HG03097 (cell line): Measurements from ENCODE around the gene CCDC141.

Experiments used
- ATAC-seq: cut with Tn5 transposase; IDR thresholded peaks from one replicate; pipeline ENCODE4 v1.9.1; 2021; ENCODE audit not compliant: unreplicated experiment, low FRiP score

The CCDC141 gene

GRCh38 chr2:178980815-178981214, 69.1 kb downstream of the CCDC141 start:
- no peak for ATAC-seq

GRCh38 chr2:178978667-178979066, 71.3 kb downstream of the CCDC141 start:
- no peak for ATAC-seq

GRCh38 chr2:178976351-178976750, 73.6 kb downstream of the CCDC141 start:
- ATAC-seq = no peak

GRCh38 chr2:178962805-178963433, 87.0 kb downstream of the CCDC141 start:
- ATAC-seq = no peak

DNA sequence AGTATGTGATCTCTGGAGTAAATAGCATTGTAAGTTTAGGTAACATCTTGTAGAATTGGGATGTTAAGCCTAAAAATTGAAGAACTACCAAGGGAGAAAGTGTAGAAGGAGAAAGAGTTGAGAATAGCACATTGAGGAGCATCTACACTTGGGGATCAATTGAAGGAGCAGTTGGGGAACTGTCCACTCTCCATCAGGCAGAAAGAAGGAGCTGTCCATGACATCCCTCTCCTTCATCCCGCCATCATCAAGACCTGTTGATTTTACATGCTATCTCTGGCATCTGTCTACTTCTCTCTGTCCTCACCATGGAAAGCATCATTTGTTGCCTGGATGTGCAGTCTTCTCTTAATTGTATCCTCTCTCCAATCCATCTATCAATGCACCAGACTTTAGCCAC, 87.8 kb downstream of the CCDC141 start:
- no peak for ATAC-seq

DNA sequence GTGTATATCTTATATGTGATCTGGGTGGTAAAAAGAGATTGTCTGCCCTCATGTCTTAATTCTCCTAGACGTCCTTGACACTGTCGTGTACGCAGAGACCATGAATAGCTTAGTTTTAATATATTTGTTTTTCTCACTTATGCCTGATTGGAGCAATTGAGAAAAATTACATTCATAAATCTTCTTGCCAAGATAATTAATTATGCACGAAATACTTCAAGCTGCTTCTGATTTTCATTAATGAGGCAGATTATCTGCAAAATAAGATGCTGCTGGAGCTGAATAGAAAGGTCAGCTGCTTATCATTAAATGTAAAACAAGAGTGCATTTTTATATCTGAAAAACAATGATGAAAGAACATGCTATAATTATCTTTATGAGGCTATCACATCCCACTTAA, 95.9 kb downstream of the CCDC141 start:
- no peak for ATAC-seq

- ATAC-seq = no peak
These were observed 98.5 kb downstream of the CCDC141 start for GRCh38 chr2:178951266-178952006.

GRCh38 chr2:178949584-178949983, 100.4 kb downstream of the CCDC141 start:
- no peak for ATAC-seq

GRCh38 chr2:178949151-178949550, 100.8 kb downstream of the CCDC141 start:
- ATAC-seq = no peak

GRCh38 chr2:178947006-178947405, 102.9 kb downstream of the CCDC141 start:
- ATAC-seq = no peak

DNA sequence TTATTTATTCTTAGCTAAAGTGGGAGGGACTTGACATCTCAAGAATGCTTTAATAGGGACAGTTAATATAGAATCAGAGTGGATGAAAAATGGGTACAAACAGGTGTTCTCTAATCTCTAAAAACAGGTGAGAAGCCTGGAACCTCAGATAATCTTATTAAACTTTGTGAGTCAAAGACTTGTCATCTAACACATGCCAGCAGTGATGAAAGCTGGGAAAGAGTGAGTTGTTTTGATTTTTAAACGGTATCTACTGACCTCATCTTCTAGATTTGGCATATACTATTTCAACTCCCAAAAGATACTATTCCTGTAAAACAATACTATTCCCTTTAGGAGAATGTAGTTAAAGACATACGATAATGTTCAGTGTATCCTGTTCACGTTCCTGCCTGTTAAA, 103.4 kb downstream of the CCDC141 start:
- ATAC-seq = no peak

DNA sequence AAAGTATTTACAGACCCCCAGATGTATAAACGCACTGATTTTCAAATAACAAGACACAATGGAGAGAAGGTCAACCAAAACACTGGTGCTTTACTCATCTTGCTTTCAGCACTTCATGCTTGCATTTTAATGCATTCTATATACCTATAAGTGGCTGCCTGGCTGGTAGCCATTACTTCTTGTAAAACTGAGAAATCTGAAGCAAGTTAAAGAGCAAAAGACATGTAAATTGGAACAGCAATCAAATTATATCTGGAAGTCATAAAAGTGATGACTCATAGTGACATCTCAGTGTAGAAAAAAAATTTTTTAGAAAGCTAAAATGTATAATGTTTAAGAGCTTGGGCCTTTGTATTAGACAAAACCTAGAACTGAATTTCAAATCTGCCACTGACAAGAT, 106.2 kb downstream of the CCDC141 start:
- ATAC-seq = no peak

DNA sequence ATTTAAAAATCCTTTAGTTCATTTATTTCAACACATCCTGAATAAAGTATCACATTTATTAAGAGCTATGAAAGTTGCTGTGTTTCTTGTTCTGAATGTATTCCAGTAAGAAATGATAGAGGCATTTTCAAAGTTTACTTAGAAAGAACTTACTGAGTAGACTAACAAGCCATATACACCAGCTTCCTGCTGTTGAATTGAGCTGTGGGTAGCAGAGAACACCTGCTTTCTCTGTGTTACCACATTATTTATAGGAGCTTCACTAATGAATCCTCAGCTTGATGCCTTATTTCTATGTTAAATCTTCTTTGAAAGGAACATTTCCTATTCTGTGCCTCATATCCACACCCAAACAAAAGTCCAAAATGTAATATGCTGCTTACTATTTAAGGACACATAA, 115.4 kb downstream of the CCDC141 start:
- ATAC-seq = no peak

GRCh38 chr2:178933493-178933892, 116.4 kb downstream of the CCDC141 start:
- no peak for ATAC-seq

- no peak for ATAC-seq
These were observed 121.9 kb downstream of the CCDC141 start for GRCh38 chr2:178928077-178928476.

DNA sequence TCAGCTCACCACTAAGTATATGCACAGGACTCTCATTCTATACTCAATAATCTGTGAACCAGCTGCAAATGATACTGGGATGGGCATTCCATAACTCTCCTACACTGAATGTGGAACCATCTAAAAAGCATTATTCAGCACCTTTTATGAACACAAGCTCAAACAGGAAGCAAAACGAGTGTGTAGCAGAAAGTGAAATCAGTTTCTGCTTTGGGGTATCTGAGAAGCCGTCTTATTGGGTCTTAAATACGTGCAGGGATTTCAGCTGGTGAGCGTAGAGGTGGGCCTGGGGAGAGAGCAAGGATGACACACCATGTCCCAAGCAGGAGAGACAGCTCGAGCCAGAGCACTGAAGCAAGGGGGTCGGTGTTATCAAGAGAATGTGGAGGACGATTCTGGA, 122.8 kb downstream of the CCDC141 start:
- ATAC-seq = no peak

DNA sequence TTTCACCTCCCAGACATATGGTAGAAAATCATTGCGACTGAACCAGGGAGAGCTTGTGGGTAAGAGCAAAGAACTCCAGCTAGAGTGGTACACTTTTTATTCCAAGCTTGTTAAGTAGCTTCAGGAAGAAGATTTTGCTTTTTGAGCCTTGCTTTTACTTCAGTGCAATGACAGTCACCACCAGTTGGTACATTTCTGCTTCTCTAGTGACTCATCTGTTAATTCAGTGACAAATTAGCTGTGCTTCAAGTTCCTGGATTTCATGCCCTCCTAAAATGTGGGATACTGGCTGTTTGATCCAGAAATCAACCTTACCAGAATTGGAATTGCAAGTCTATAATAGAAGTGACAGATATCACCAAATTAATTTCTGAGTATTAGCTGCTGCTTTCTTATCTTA, 125.1 kb downstream of the CCDC141 start:
- ATAC-seq = no peak

DNA sequence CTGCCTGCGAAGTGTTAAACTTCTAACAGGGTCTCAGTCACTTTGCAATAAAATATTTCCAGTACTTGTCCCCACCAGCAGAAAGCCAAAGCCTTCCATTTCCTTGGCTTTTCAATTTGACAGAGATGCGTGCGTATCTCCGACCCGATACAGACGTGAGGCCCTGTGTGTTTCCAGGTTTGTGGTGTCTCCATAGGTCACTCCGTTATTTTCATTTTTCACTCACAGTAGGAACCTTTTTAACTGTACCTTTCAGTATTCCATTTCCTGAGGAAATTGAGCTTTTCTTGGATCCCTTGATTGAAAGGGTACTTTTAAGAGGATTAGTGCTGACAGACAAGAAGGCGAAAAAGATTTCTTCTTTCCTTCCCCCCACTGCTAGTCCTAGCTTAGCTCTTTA, 126.4 kb downstream of the CCDC141 start:
- no peak for ATAC-seq

GRCh38 chr2:178920916-178921513, 128.9 kb downstream of the CCDC141 start:
- no peak for ATAC-seq

DNA sequence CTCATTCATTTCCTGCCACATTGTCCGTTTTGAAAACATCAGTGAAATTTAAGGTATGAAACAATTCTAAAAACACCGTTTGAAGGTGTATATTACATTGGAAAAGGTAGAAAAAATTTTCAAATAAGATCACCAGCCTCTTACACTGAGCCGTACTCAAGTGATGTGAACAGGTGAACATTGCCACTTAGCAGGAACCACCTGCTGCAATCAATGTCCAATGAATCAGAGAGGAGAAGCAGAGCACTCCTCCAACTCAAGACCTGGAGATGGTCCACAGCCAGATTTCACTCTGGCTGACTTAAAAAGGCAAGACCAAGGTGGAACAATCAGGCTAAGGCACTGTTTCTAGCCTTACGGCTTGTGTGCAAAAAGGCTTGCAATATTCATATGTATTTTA, 132.4 kb downstream of the CCDC141 start:
- no peak for ATAC-seq

DNA sequence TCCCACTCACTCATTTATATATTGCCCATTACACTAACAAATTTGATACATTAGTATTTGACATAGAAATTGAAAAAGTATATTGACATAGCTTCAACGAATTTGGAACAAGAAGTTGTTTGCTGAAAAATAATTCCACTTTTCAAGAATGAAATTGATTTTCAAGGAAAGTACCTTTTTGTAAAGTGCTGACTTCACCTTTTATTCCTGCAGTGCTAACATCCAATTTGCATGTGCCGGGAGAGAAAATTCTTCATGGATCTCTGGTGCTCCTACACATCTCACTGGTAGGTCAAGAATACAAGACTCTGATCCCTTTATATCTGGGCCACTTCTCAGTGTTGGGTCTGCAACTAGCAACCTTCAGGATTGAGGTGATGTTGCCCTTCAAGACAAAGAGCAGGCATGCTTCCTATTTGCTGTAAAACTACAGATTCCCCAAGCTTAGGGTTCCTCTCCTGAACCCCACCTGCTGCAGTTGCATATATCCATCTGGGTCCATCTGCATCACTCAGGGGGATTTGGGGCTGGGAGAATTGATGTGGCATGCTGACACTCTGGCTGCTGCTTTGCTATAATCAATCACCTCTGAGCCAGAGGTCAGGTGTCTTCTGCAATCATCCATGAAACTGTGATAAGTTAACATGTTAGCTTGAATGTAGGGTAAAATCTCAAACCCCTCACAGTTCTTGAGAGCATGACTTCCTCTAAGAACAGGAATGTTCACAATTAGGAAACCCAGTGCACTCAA, 134.3 kb downstream of the CCDC141 start:
- no peak for ATAC-seq
